K562 (cell line): ENCODE results near the gene PALLD. TPM values are rescaled to one million over a fixed set of nuclear protein-coding genes. Genes with fewer than 3 reads are reported as not detected.

Source experiments
- ATAC-seq: fragments of 200-7000 bp; cut with Tn5 transposase; 3 replicates; pipeline ENCODE4 v1.9.1; 2020; ENCODE audit warnings: moderate library complexity
- BruUV-seq: library from RNA; stranded (reverse); fragments of 400-500 nt; replicated peaks from 2 replicates; lab custom pipeline; 2021; lab: Mats Ljungman, UMichigan
- CTCF ChIA-PET: fragments of 300-600 bp; formaldehyde crosslinking; extraction: SDS; loops from one replicate; lab custom pipeline; 2021; ENCODE audit warnings: low intra/inter-chr PET ratio; lab: Yijun Ruan, JAX
- POLR2A ChIA-PET: fragments of 300-600, 350-650 bp; sonication (Branson Sonifier 250); formaldehyde crosslinking; extraction: SDS; loops from one replicate; lab custom pipeline; 2021; ENCODE audit warnings: antibody characterized with exemption, inconsistent platforms; lab: Yijun Ruan, JAX
- DNase-seq, 4 experiments: peaks; one replicate each; pipeline versions ENCODE4 v3.0.0 to v3.0.0-alpha.2; 2011 to 2018; ENCODE audit warnings: low spot score in 3 of 4, mixed read lengths in 3 of 4; ENCODE audit errors: extremely low read depth in 1 of 4
- FAIRE-seq: peaks from 2 replicates; lab custom pipeline; 2011; peaks lifted over from hg19 to GRCh38; lab: Jason Lieb, UNC
- H2AFZ ChIP-seq: 2 replicates; pipeline ENCODE4 v1.6.0; 2011; ENCODE audit warnings: low read depth, low read length, control low read depth, inconsistent platforms
- H3K27ac ChIP-seq: fragments of 200-600 bp; 3 replicates; pipeline ENCODE4 v1.8.0; 2011; ENCODE audit warnings: low read depth, mild to moderate bottlenecking, control low read depth, inconsistent platforms, low read length, moderate library complexity, mixed read lengths; ENCODE audit errors: extremely low read depth
- H3K27me3 ChIP-seq, 2 experiments: fragments of 300-600 bp in 1 of 2; 2 replicates in 1 of 2; 3 replicates in 1 of 2; pipeline versions ENCODE4 v1.6.0 to v1.8.0; 2011; ENCODE audit warnings: inconsistent platforms in 2 of 2, low read length in 2 of 2, mild to moderate bottlenecking in 1 of 2, mixed read lengths in 1 of 2, moderate library complexity in 1 of 2; ENCODE audit not compliant: control insufficient read depth in 2 of 2, insufficient read depth in 2 of 2
- H3K36me3 ChIP-seq: fragments of 300-600 bp; 3 replicates; pipeline ENCODE4 v1.8.0; 2011; ENCODE audit warnings: mild to moderate bottlenecking, low read length, inconsistent platforms; ENCODE audit not compliant: control insufficient read depth, insufficient read depth
- H3K4me1 ChIP-seq, 2 experiments: fragments of 200-600 bp in 1 of 2; replicated peaks in 1 of 2; 2 replicates in 1 of 2; 3 replicates in 1 of 2; pipeline versions ENCODE4 v1.5.1 to v1.8.0; 2011; ENCODE audit warnings: inconsistent platforms in 2 of 2, low read length in 2 of 2, mild to moderate bottlenecking in 1 of 2, mixed read lengths in 1 of 2, moderate library complexity in 1 of 2; ENCODE audit not compliant: control insufficient read depth in 2 of 2, insufficient read depth in 2 of 2
- H3K4me2 ChIP-seq: 2 replicates; pipeline ENCODE4 v1.6.1; 2011; ENCODE audit warnings: low read length, control low read depth, inconsistent platforms, mixed read lengths; ENCODE audit not compliant: insufficient read depth
- H3K4me3 ChIP-seq: fragments of 200-600 bp; sonication (generic), shearing (Covaris generic); 2 replicates; pipeline ENCODE4 v1.5.1; 2016; ENCODE audit warnings: control low read depth, inconsistent platforms
- H3K79me2 ChIP-seq: fragments of 200-600 bp; 3 replicates; pipeline ENCODE4 v1.8.0; 2011; ENCODE audit warnings: low read length, inconsistent platforms; ENCODE audit not compliant: control insufficient read depth, insufficient read depth
- H3K9ac ChIP-seq, 2 experiments: 2 replicates each; pipeline versions ENCODE4 v1.6.0 to v1.6.1; 2011; ENCODE audit warnings: low read depth in 2 of 2, low read length in 2 of 2, control low read depth in 1 of 2, inconsistent platforms in 1 of 2, mild to moderate bottlenecking in 1 of 2, mixed read lengths in 1 of 2; ENCODE audit not compliant: insufficient read depth in 1 of 2
- H3K9me1 ChIP-seq: one replicate; pipeline ENCODE4 v1.6.0; 2011; ENCODE audit warnings: inconsistent platforms, mild to moderate bottlenecking, low read length, moderate library complexity; ENCODE audit not compliant: control insufficient read depth, insufficient read depth
- H3K9me3 ChIP-seq: replicated peaks from 2 replicates; pipeline ENCODE4 v1.5.1; 2011; ENCODE audit warnings: low read depth, low read length, inconsistent platforms; ENCODE audit not compliant: control insufficient read depth, insufficient read depth
- H4K20me1 ChIP-seq: replicated peaks from 2 replicates; pipeline ENCODE4 v1.6.1; 2011; ENCODE audit warnings: low read length, inconsistent platforms, mixed read lengths; ENCODE audit not compliant: control insufficient read depth, insufficient read depth
- NR4A1 ChIP-seq, 2 experiments: fragments of 250-450 bp in 1 of 2; fragments of 450-650 bp in 1 of 2; sonication (Bioruptor Pico) in 1 of 2; IDR thresholded peaks; 2 replicates each; pipeline versions ENCODE4 v1.4.0 to v1.6.1; 2016 to 2020; ENCODE audit warnings: mild to moderate bottlenecking in 2 of 2, missing compliant biosample characterization in 1 of 2, missing genetic modification characterization in 1 of 2, moderate library complexity in 1 of 2
- WGBS: fragments of 100-300 bp; shearing (Covaris generic); methylation state at CpG from one replicate; pipeline ENCODE4 v1.1.6; 2016; ENCODE audit warnings: low coverage, mixed read lengths; ENCODE audit not compliant: insufficient coverage; ENCODE audit errors: missing lambda C conversion rate; 5-methylcytosine and 5-hydroxymethylcytosine counted together
- in situ Hi-C: fragments of 300-500 bp; cut with MboI; formaldehyde crosslinking; loops from 4 replicates; pipeline ENCODE4 v1.15.0; 2018; ENCODE audit warnings: inconsistent platforms, mixed read lengths
- intact Hi-C: fragments of 100-400 bp; cut with micrococcal nuclease; formaldehyde crosslinking; loops from 2 replicates; pipeline ENCODE4 v1.14.2; 2022
- polyA plus RNA-seq, 8 experiments: library from polyadenylated mRNA; depleted of rRNA in 4 of 8; stranded (reverse) in 5 of 8; unstranded in 3 of 8; fragments of >200 nt; fragmentation: Nextera tagmentation in 2 of 8; fragmentation: Illumina TruSeq in 1 of 8; extraction: Ambion mirVana in 2 of 8; extraction: Trizol in 1 of 8; gene quantifications; 2 replicates each; pipeline versions ENCODE4 v1.2.1 to v1.2.3, GENCODE V29; 2011 to 2014; ENCODE audit warnings: inconsistent platforms in 1 of 8, missing spikeins in 1 of 8
- total RNA-seq, 7 experiments: library from RNA; depleted of rRNA in 6 of 7; stranded (reverse); fragments of >200 nt in 6 of 7; fragmentation: Illumina TruSeq in 2 of 7; extraction: Trizol in 2 of 7; gene quantifications; 2 replicates each; pipeline versions ENCODE4 v1.2.1 to v1.2.3, GENCODE V29; 2011 to 2021; ENCODE audit warnings: low replicate concordance in 1 of 7
- TF ChIP-seq, protein P1 (sequence below): fragments of 250-450 bp; sonication (Bioruptor Pico); IDR thresholded peaks from 2 replicates; pipeline ENCODE4 v1.4.0; 2020
- TF ChIP-seq, protein P2 (sequence below): fragments of 200-600 bp; sonication (generic); IDR thresholded peaks from one replicate; pipeline ENCODE4 v1.6.1; 2012; ENCODE audit warnings: mild to moderate bottlenecking, low read depth, low read length, inconsistent platforms
- TF ChIP-seq, protein P3 (sequence below): sonication (generic); formaldehyde crosslinking; IDR thresholded peaks from 2 replicates; pipeline ENCODE4 v1.4.0; 2020; ENCODE audit warnings: mild to moderate bottlenecking, missing genetic modification reagents

PALLD gene
- total and polyA plus RNA-seq, 9 of the 15 experiments (the other 6 are each of a cell fraction or from before 2014, with no cell fraction given) = 0.01 to 0.35 (median 0.06) TPM; not detected in 3

DNA sequence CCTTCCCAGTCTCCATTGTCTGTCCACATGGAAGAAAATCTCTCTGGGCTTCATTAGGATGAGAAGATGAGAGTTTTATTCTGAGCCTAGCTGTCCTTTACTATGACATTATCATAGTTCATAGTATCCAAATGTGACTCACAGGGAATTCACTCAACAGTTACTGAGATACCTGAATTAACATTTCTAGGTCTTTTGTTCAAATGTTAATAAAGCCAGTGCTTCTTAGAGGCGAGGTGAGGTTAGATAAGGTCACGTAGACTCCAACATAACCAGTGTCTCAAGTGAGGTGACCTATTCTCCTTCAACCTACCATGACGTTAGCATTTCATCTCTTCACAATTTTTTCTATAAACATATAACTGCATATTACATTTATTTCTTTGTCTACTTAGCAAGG is 67.2 kb downstream of the PALLD start:
- no peaks in the 10 kb centered on the region for H3K9me1 ChIP-seq
- no peak overlapping the region for H2AFZ ChIP-seq
- H3K36me3 ChIP-seq = no peaks in the 10 kb centered on the region
- no peaks in the 10 kb centered on the region for H3K79me2 ChIP-seq
- WGBS = 0% methylated on average over 3 of the region's 3 CpGs
- in situ Hi-C loops = no loop called here
- DNase-seq (no peak), ATAC-seq (no peak), FAIRE-seq (no peak)
- CTCF ChIA-PET = no interaction called here
- no peak overlapping the region for H3K9ac ChIP-seq
- intact Hi-C loops = no loop called here
- no peak overlapping the region for H3K27ac ChIP-seq
- no TSS peak for BruUV-seq
- no peaks in the 10 kb centered on the region for H3K9me3 ChIP-seq
- no peaks in the 10 kb centered on the region for H4K20me1 ChIP-seq
- H3K4me2 ChIP-seq = no peak overlapping the region
- H3K4me3 ChIP-seq = no peak overlapping the region
- POLR2A ChIA-PET = no interaction called here
- H3K4me1 ChIP-seq = no peaks in the 10 kb centered on the region
- H3K27me3 ChIP-seq = no peaks in the 10 kb centered on the region
- TF ChIP-seq, protein P1, sequence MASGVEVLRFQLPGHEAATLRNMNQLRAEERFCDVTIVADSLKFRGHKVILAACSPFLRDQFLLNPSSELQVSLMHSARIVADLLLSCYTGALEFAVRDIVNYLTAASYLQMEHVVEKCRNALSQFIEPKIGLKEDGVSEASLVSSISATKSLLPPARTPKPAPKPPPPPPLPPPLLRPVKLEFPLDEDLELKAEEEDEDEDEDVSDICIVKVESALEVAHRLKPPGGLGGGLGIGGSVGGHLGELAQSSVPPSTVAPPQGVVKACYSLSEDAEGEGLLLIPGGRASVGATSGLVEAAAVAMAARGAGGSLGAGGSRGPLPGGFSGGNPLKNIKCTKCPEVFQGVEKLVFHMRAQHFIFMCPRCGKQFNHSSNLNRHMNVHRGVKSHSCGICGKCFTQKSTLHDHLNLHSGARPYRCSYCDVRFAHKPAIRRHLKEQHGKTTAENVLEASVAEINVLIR (CRISPR knock-in tag) = no peak
- TF ChIP-seq NR4A1 (CRISPR knock-in tag; IDR thresholded peaks at IDR 0.05) (no peak), NR4A1 (tag; IDR thresholded peaks at IDR 0.05) (no peak)
- TF ChIP-seq, protein P2, sequence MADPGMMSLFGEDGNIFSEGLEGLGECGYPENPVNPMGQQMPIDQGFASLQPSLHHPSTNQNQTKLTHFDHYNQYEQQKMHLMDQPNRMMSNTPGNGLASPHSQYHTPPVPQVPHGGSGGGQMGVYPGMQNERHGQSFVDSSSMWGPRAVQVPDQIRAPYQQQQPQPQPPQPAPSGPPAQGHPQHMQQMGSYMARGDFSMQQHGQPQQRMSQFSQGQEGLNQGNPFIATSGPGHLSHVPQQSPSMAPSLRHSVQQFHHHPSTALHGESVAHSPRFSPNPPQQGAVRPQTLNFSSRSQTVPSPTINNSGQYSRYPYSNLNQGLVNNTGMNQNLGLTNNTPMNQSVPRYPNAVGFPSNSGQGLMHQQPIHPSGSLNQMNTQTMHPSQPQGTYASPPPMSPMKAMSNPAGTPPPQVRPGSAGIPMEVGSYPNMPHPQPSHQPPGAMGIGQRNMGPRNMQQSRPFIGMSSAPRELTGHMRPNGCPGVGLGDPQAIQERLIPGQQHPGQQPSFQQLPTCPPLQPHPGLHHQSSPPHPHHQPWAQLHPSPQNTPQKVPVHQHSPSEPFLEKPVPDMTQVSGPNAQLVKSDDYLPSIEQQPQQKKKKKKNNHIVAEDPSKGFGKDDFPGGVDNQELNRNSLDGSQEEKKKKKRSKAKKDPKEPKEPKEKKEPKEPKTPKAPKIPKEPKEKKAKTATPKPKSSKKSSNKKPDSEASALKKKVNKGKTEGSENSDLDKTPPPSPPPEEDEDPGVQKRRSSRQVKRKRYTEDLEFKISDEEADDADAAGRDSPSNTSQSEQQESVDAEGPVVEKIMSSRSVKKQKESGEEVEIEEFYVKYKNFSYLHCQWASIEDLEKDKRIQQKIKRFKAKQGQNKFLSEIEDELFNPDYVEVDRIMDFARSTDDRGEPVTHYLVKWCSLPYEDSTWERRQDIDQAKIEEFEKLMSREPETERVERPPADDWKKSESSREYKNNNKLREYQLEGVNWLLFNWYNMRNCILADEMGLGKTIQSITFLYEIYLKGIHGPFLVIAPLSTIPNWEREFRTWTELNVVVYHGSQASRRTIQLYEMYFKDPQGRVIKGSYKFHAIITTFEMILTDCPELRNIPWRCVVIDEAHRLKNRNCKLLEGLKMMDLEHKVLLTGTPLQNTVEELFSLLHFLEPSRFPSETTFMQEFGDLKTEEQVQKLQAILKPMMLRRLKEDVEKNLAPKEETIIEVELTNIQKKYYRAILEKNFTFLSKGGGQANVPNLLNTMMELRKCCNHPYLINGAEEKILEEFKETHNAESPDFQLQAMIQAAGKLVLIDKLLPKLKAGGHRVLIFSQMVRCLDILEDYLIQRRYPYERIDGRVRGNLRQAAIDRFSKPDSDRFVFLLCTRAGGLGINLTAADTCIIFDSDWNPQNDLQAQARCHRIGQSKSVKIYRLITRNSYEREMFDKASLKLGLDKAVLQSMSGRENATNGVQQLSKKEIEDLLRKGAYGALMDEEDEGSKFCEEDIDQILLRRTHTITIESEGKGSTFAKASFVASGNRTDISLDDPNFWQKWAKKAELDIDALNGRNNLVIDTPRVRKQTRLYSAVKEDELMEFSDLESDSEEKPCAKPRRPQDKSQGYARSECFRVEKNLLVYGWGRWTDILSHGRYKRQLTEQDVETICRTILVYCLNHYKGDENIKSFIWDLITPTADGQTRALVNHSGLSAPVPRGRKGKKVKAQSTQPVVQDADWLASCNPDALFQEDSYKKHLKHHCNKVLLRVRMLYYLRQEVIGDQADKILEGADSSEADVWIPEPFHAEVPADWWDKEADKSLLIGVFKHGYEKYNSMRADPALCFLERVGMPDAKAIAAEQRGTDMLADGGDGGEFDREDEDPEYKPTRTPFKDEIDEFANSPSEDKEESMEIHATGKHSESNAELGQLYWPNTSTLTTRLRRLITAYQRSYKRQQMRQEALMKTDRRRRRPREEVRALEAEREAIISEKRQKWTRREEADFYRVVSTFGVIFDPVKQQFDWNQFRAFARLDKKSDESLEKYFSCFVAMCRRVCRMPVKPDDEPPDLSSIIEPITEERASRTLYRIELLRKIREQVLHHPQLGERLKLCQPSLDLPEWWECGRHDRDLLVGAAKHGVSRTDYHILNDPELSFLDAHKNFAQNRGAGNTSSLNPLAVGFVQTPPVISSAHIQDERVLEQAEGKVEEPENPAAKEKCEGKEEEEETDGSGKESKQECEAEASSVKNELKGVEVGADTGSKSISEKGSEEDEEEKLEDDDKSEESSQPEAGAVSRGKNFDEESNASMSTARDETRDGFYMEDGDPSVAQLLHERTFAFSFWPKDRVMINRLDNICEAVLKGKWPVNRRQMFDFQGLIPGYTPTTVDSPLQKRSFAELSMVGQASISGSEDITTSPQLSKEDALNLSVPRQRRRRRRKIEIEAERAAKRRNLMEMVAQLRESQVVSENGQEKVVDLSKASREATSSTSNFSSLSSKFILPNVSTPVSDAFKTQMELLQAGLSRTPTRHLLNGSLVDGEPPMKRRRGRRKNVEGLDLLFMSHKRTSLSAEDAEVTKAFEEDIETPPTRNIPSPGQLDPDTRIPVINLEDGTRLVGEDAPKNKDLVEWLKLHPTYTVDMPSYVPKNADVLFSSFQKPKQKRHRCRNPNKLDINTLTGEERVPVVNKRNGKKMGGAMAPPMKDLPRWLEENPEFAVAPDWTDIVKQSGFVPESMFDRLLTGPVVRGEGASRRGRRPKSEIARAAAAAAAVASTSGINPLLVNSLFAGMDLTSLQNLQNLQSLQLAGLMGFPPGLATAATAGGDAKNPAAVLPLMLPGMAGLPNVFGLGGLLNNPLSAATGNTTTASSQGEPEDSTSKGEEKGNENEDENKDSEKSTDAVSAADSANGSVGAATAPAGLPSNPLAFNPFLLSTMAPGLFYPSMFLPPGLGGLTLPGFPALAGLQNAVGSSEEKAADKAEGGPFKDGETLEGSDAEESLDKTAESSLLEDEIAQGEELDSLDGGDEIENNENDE = no peak
- TF ChIP-seq, protein P3, sequence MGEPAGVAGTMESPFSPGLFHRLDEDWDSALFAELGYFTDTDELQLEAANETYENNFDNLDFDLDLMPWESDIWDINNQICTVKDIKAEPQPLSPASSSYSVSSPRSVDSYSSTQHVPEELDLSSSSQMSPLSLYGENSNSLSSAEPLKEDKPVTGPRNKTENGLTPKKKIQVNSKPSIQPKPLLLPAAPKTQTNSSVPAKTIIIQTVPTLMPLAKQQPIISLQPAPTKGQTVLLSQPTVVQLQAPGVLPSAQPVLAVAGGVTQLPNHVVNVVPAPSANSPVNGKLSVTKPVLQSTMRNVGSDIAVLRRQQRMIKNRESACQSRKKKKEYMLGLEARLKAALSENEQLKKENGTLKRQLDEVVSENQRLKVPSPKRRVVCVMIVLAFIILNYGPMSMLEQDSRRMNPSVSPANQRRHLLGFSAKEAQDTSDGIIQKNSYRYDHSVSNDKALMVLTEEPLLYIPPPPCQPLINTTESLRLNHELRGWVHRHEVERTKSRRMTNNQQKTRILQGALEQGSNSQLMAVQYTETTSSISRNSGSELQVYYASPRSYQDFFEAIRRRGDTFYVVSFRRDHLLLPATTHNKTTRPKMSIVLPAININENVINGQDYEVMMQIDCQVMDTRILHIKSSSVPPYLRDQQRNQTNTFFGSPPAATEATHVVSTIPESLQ (CRISPR knock-in tag) = no peak
